DND-41 (cell line): ENCODE data around the gene HM13.

Source experiments
- EZH2 ChIP-seq: IDR thresholded peaks from 3 replicates; pipeline ENCODE4 v1.6.1; 2012; ENCODE audit warnings: borderline replicate concordance, low read depth, mild to moderate bottlenecking, moderate library complexity, low read length, inconsistent platforms; ENCODE audit not compliant: severe bottlenecking
- TF ChIP-seq, protein P1 (sequence below): IDR thresholded peaks from 2 replicates; pipeline ENCODE4 v1.5.1; 2012; ENCODE audit warnings: borderline replicate concordance, low read length, moderate library complexity, mild to moderate bottlenecking; ENCODE audit not compliant: poor library complexity, severe bottlenecking; ENCODE audit errors: extremely low read depth

DNA sequence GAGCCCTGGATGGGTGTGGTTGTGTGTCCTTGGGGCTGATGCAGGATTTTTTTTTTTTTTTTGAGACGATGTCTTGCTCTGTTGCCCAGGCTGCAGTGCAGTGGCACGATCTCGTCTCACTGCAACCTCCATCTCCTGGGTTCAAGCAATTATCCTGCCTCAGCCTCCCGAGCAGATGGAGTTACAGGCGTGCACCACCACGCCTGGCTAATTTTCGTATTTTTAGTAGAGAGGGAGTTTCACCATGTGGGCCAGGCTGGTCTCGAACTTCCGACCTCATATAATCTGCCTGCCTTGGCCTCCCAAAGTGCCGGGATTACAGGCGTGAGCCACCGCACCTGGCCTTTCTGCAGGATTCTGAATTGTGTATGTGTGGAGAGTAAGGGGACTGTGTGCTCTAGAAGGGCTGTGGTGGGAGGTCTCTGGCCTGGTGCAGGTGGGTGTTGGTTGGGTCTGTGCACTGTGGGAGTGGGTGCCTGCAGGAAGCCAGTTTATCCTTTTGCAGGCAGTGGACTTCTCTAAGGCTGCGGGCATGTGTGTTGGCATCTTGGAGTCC is 79.8 kb downstream of the HM13 start:
- TF ChIP-seq, protein P1, sequence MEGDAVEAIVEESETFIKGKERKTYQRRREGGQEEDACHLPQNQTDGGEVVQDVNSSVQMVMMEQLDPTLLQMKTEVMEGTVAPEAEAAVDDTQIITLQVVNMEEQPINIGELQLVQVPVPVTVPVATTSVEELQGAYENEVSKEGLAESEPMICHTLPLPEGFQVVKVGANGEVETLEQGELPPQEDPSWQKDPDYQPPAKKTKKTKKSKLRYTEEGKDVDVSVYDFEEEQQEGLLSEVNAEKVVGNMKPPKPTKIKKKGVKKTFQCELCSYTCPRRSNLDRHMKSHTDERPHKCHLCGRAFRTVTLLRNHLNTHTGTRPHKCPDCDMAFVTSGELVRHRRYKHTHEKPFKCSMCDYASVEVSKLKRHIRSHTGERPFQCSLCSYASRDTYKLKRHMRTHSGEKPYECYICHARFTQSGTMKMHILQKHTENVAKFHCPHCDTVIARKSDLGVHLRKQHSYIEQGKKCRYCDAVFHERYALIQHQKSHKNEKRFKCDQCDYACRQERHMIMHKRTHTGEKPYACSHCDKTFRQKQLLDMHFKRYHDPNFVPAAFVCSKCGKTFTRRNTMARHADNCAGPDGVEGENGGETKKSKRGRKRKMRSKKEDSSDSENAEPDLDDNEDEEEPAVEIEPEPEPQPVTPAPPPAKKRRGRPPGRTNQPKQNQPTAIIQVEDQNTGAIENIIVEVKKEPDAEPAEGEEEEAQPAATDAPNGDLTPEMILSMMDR: no peak
- no peak for TF ChIP-seq EZH2
